NT2/D1 (cell line): ENCODE data around the gene PCGF2.

ENCODE experiments used
- SUZ12 ChIP-seq: IDR thresholded peaks from 2 replicates; pipeline ENCODE4 v1.6.1; 2011; ENCODE audit not compliant: insufficient read length, insufficient read depth; ENCODE audit errors: extremely low read depth
- YY1 ChIP-seq: IDR thresholded peaks from 2 replicates; pipeline ENCODE4 v1.6.1; 2011; ENCODE audit not compliant: insufficient read length, insufficient read depth
- ZNF274 ChIP-seq: IDR thresholded peaks from 2 replicates; pipeline ENCODE4 v1.6.1; 2011; ENCODE audit warnings: mild to moderate bottlenecking, low read depth, low read length

DNA sequence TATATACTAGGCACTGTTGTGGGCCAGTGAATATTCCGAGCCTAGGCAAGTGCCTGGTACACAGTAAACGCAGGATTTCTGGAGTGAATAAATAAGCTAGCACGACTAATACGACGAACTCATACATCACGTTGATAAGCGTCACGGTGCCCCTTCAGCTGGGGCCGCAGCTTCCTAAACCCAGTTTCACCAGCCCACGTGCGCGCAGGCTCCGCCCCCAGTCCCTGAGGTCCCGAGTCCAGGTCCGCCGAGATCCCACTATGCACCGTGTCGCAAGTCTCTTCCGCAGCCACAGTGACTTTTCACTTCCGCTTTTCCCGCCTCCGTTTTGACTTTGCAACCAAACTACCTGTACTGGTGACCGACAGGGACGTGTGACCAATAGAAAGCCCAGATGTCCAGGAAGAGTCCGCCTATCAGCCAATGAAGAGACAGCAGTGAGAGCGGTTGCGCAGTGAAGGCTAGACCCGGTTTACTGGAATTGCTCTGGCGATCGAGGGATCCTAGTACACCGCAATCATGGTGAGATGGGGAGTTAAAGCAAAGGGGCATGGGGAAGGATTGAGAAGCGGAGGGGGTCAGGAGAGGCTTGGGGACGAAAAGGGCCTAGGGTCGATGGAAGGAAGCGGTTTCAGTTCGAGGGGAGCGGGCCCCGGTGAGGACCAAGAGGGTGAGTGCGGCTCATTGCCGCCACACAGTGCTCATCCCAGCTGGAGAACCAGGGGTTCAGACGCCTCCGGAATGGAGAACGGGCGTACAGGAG lies 4.4 kb upstream of the PCGF2 start, which contains the start of gene PSMB3:
- no peak for TF ChIP-seq YY1
- no peak for TF ChIP-seq SUZ12
- no peak for TF ChIP-seq ZNF274
